IMR-90 (cell line): ENCODE results near the gene MUC5AC. TPM values are rescaled to one million over a fixed set of nuclear protein-coding genes. Genes with fewer than 3 reads are reported as not detected.

ENCODE experiments used
- ATAC-seq: fragments of 200-7000 bp; cut with Tn5 transposase; 2 replicates; pipeline ENCODE4 v1.9.1; 2020; ENCODE audit warnings: low read depth, mild to moderate bottlenecking, moderate library complexity
- BruUV-seq: library from RNA; stranded (reverse); fragments of 400-500 nt; replicated peaks from 2 replicates; lab custom pipeline; 2021; lab: Mats Ljungman, UMichigan
- CTCF ChIA-PET: fragments of 300-600 bp; formaldehyde crosslinking; extraction: SDS; loops from one replicate; lab custom pipeline; 2021; ENCODE audit warnings: antibody characterized with exemption; lab: Yijun Ruan, JAX
- POLR2A ChIA-PET: fragments of 300-600 bp; sonication (Branson Sonifier 250); formaldehyde crosslinking; loops from one replicate; lab custom pipeline; 2022; ENCODE audit warnings: antibody characterized with exemption; ENCODE audit not compliant: unreplicated experiment; lab: Charles Lee
- DNase-seq: peaks from one replicate; pipeline ENCODE4 v3.0.0; 2013
- H2AFZ ChIP-seq: replicated peaks from 2 replicates; pipeline ENCODE3; 2013; ENCODE audit warnings: low read length, mild to moderate bottlenecking; ENCODE audit not compliant: poor library complexity
- H2AK5ac ChIP-seq: 2 replicates; pipeline ENCODE4 v1.6.1; 2013; ENCODE audit warnings: low read depth, low read length, inconsistent platforms
- H2AK9ac ChIP-seq: replicated peaks from 2 replicates; pipeline ENCODE3; 2013; ENCODE audit warnings: mild to moderate bottlenecking, low read depth, low read length, moderate library complexity; ENCODE audit not compliant: poor library complexity
- H2BK120ac ChIP-seq: 2 replicates; pipeline ENCODE4 v1.6.1; 2013; ENCODE audit warnings: low read depth, low read length, inconsistent platforms
- H2BK15ac ChIP-seq: 3 replicates; pipeline ENCODE4 v1.6.1; 2013; ENCODE audit warnings: low read depth, low read length, inconsistent platforms
- H2BK20ac ChIP-seq: 2 replicates; pipeline ENCODE4 v1.6.1; 2013; ENCODE audit warnings: low read depth, mild to moderate bottlenecking, inconsistent platforms, low read length, moderate library complexity
- H2BK5ac ChIP-seq: 2 replicates; pipeline ENCODE4 v1.6.1; 2013; ENCODE audit warnings: mild to moderate bottlenecking, low read depth, low read length, inconsistent platforms; ENCODE audit not compliant: poor library complexity, severe bottlenecking
- H3K14ac ChIP-seq: replicated peaks from 2 replicates; pipeline ENCODE4 v1.6.1; 2013; ENCODE audit warnings: low read depth, low read length, inconsistent platforms
- H3K18ac ChIP-seq: 2 replicates; pipeline ENCODE4 v1.6.1; 2013; ENCODE audit warnings: low read depth, low read length, control low read depth
- H3K23ac ChIP-seq: 2 replicates; pipeline ENCODE4 v1.6.1; 2013; ENCODE audit warnings: low read depth, low read length, inconsistent platforms
- H3K27ac ChIP-seq: 2 replicates; pipeline ENCODE4 v1.5.1; 2013; ENCODE audit warnings: mild to moderate bottlenecking, control low read depth, low read length; ENCODE audit not compliant: insufficient read depth
- H3K27me3 ChIP-seq: 2 replicates; pipeline ENCODE4 v1.6.1; 2013; ENCODE audit warnings: low read length; ENCODE audit not compliant: control insufficient read depth, insufficient read depth
- H3K36me3 ChIP-seq: 2 replicates; pipeline ENCODE4 v1.6.1; 2013; ENCODE audit warnings: low read length, mixed read lengths; ENCODE audit not compliant: control insufficient read depth, insufficient read depth
- H3K4ac ChIP-seq: 2 replicates; pipeline ENCODE4 v1.6.1; 2013; ENCODE audit warnings: low read depth, low read length, inconsistent platforms
- H3K4me1 ChIP-seq: 2 replicates; pipeline ENCODE4 v1.6.1; 2013; ENCODE audit warnings: low read length, mixed read lengths; ENCODE audit not compliant: control insufficient read depth, insufficient read depth
- H3K4me2 ChIP-seq: 2 replicates; pipeline ENCODE4 v1.6.1; 2013; ENCODE audit warnings: low read depth, mild to moderate bottlenecking, control low read depth, low read length, moderate library complexity
- H3K4me3 ChIP-seq: 2 replicates; pipeline ENCODE4 v1.5.1; 2013; ENCODE audit warnings: low read depth, mild to moderate bottlenecking, control low read depth, low read length, moderate library complexity; ENCODE audit not compliant: insufficient read depth
- H3K56ac ChIP-seq: 2 replicates; pipeline ENCODE4 v1.6.1; 2013; ENCODE audit warnings: low read length, inconsistent platforms; ENCODE audit not compliant: insufficient read depth; ENCODE audit errors: extremely low read depth
- H3K79me1 ChIP-seq, 2 experiments: 2 replicates each; pipeline ENCODE4 v1.6.1; 2013; ENCODE audit warnings: low read length in 2 of 2, inconsistent platforms in 1 of 2, low read depth in 1 of 2
- H3K9ac ChIP-seq: 2 replicates; pipeline ENCODE4 v1.6.1; 2013; ENCODE audit warnings: low read depth, low read length, control low read depth
- H3K9me1 ChIP-seq: 2 replicates; pipeline ENCODE4 v1.6.1; 2013; ENCODE audit warnings: low read length, inconsistent platforms; ENCODE audit not compliant: insufficient read depth
- H3K9me3 ChIP-seq: 2 replicates; pipeline ENCODE4 v1.6.1; 2013; ENCODE audit warnings: low read length; ENCODE audit not compliant: control insufficient read depth, insufficient read depth
- H4K20me1 ChIP-seq: 2 replicates; pipeline ENCODE4 v1.6.1; 2013; ENCODE audit warnings: low read length, inconsistent platforms; ENCODE audit not compliant: insufficient read depth
- H4K5ac ChIP-seq: 2 replicates; pipeline ENCODE4 v1.6.1; 2013; ENCODE audit warnings: mild to moderate bottlenecking, low read depth, low read length, control low read depth
- H4K8ac ChIP-seq, 2 experiments: 2 replicates each; pipeline ENCODE4 v1.6.1; 2013; ENCODE audit warnings: low read depth in 2 of 2, low read length in 2 of 2, control low read depth in 1 of 2, inconsistent platforms in 1 of 2
- H4K91ac ChIP-seq: 2 replicates; pipeline ENCODE4 v1.6.1; 2013; ENCODE audit warnings: low read depth, low read length, inconsistent platforms; ENCODE audit not compliant: insufficient read depth
- BHLHE40 ChIP-seq: fragments of 150-350 bp; IDR thresholded peaks from 2 replicates; pipeline ENCODE4 v1.6.1; 2016; ENCODE audit warnings: mild to moderate bottlenecking, low read depth, low read length
- CEBPB ChIP-seq: IDR thresholded peaks from 2 replicates; pipeline ENCODE4 v1.6.1; 2012; ENCODE audit warnings: low read depth, low read length, improper control_type of control experiment
- ELK1 ChIP-seq: fragments of 150-350 bp; IDR thresholded peaks from 2 replicates; pipeline ENCODE4 v1.6.1; 2016; ENCODE audit warnings: low read depth, mild to moderate bottlenecking, low read length, moderate library complexity, borderline replicate concordance
- FOS ChIP-seq: fragments of 150-350 bp; IDR thresholded peaks from 2 replicates; pipeline ENCODE4 v1.6.1; 2016; ENCODE audit warnings: low read depth, low read length
- MAZ ChIP-seq: IDR thresholded peaks from 2 replicates; pipeline ENCODE4 v1.6.1; 2012; ENCODE audit warnings: low read depth, mild to moderate bottlenecking, low read length, improper control_type of control experiment, moderate library complexity, borderline replicate concordance
- RFX5 ChIP-seq: IDR thresholded peaks from 2 replicates; pipeline ENCODE4 v1.8.0; 2012; ENCODE audit warnings: low read depth, mild to moderate bottlenecking, low read length, moderate library complexity
- WGBS, 2 experiments: methylation state at CpG; one replicate each; pipeline versions ENCODE4 v1.1.5 to v1.1.7; 2013; ENCODE audit warnings: missing lambda C conversion rate in 2 of 2; ENCODE audit not compliant: insufficient read length in 1 of 2; ENCODE audit errors: extremely low coverage in 2 of 2; 5-methylcytosine and 5-hydroxymethylcytosine counted together
- dilution Hi-C: fragments of 300-500 bp; cut with HindIII; formaldehyde crosslinking; loops from one replicate; pipeline ENCODE4 v1.14.3; 2018; ENCODE audit warnings: low sequenced_read_pairs; ENCODE audit not compliant: unreplicated experiment
- in situ Hi-C: fragments of 300-500 bp; cut with MboI; formaldehyde crosslinking; loops from 3 replicates; pipeline ENCODE4 v1.14.3; 2019; ENCODE audit warnings: low sequenced_read_pairs, inconsistent platforms, mixed read lengths
- intact Hi-C: fragments of 100-400 bp; cut with micrococcal nuclease; formaldehyde crosslinking; loops from 2 replicates; pipeline ENCODE4 v1.10.0; 2022
- polyA plus RNA-seq, 3 experiments: library from polyadenylated mRNA; depleted of rRNA; stranded (reverse); fragments of >200 nt; gene quantifications; 2 replicates each; pipeline ENCODE4 v1.2.3, GENCODE V29; 2012; ENCODE audit warnings: low replicate concordance in 1 of 3
- total RNA-seq: library from RNA; depleted of rRNA; stranded (reverse); fragments of >200 nt; gene quantifications from 2 replicates; pipeline ENCODE4 v1.2.3, GENCODE V29; 2012

Gene MUC5AC
- total and polyA plus RNA-seq, 2 of the 4 experiments (the other 2 are of a cell fraction), result 0.02 TPM; not detected in 1

GRCh38 chr11:1194977-1195681 is 37.4 kb downstream of the MUC5AC start:
- no peak overlapping the region for H2BK15ac ChIP-seq
- H3K27me3 ChIP-seq, result peaks cover 3% of the 10 kb centered on the region; the same call in 1 of the 2 replicates
- no peak overlapping the region for H3K18ac ChIP-seq
- in situ Hi-C loops (no loop called here), dilution Hi-C loops (no loop called here), intact Hi-C loops (no loop called here)
- H2AK5ac ChIP-seq, result no peak overlapping the region
- H2BK20ac ChIP-seq, result no peak overlapping the region
- ChIA-PET CTCF (no interaction called here), POLR2A (no interaction called here)
- H2BK5ac ChIP-seq, result no peak overlapping the region
- no peaks in the 10 kb centered on the region for H3K9me1 ChIP-seq
- no peak overlapping the region for H4K8ac ChIP-seq
- no peak overlapping the region for H3K14ac ChIP-seq
- 84% methylated on average over 9 of the region's 32 CpGs; no CpG with 5 or more reads in 1 of the 2 experiments for WGBS, 2 experiments
- H3K9me3 ChIP-seq, result peaks cover 10% of the 10 kb centered on the region; the same call in 1 of the 2 replicates
- H4K91ac ChIP-seq, result no peak overlapping the region
- no peak overlapping the region for H3K4ac ChIP-seq
- H2AFZ ChIP-seq, result no peak overlapping the region
- no peak overlapping the region for H2AK9ac ChIP-seq
- no peak overlapping the region for H3K9ac ChIP-seq
- H3K4me2 ChIP-seq, result no peak overlapping the region
- BruUV-seq, result no TSS peak
- TF ChIP-seq RFX5 (no peak), ELK1 (no peak), FOS (no peak), CEBPB (no peak), MAZ (no peak), BHLHE40 (no peak)
- no peaks in the 10 kb centered on the region for H3K4me1 ChIP-seq
- H4K5ac ChIP-seq, result no peak overlapping the region
- H3K4me3 ChIP-seq, result no peak overlapping the region
- H4K20me1 ChIP-seq, result no peaks in the 10 kb centered on the region
- H3K23ac ChIP-seq, result no peak overlapping the region
- no peaks in the 10 kb centered on the region for H3K36me3 ChIP-seq
- DNase-seq (no peak), ATAC-seq (no peak)
- H3K56ac ChIP-seq, result no peak overlapping the region
- H3K79me1 ChIP-seq, result no peaks in the 10 kb centered on the region
- H3K27ac ChIP-seq, result no peak overlapping the region
- H2BK120ac ChIP-seq, result no peak overlapping the region
